NCI-H2171 treated with DMSO at 0.1 percent for 48 hours (cell line): Measurements from ENCODE around the gene ADCY6.
"Not testable (repeated sequence)": the region's sequence is repeated elsewhere in the genome, so short reads cannot be mapped to it uniquely, and the experiment has no call there.

Experiments
- DNase-seq: peaks from one replicate; lab custom pipeline; 2025; lab: John Stamatoyannopoulos, UW

Gene ADCY6

DNA sequence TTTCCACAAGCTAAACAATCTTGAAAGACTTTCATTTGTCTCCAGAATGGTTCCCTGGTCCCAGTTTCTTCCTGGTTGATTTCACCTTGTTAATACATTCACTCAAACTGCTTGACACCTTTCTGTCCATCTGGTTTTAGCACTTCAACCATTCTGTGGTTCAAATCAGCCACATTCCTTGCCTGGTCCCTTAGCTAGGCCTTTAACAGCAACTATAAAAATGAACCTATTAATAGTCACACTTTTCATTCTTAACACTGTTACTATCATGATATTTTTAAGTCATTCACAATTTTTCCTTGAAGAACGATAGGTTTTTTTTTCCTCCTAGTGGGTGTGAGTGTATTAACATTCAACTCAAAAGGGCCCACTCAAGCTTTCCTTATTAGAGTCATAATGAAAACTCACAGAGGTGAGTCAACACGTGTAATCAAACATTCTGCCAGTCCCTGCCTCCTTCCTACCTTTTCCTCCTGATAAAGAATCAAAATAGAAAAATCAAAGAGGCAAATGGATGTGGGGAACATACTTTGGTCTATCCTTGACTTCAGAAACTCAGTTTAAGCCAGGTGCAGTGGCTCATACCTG, 38.0 kb downstream of the ADCY6 start:
- no peak for DNase-seq

DNA sequence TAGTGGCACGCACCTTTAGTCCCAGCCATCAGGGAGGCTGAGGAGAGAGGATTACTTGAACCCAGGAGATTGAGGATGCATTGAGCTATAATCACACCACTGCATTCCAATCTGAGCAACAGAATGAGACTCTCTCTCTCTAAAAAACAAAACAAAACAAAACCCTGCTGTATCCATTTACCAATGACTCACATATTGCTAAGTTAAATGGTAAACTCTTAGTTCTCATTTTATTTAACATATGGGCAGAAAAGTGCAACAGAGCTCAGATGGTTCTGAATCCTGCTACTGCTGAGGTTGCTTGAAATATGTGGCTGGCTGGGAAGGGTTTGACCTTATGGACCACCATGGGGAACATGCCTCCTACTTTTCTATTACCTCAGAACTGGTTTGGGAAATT, 38.7 kb downstream of the ADCY6 start:
- DNase-seq: no peak

DNA sequence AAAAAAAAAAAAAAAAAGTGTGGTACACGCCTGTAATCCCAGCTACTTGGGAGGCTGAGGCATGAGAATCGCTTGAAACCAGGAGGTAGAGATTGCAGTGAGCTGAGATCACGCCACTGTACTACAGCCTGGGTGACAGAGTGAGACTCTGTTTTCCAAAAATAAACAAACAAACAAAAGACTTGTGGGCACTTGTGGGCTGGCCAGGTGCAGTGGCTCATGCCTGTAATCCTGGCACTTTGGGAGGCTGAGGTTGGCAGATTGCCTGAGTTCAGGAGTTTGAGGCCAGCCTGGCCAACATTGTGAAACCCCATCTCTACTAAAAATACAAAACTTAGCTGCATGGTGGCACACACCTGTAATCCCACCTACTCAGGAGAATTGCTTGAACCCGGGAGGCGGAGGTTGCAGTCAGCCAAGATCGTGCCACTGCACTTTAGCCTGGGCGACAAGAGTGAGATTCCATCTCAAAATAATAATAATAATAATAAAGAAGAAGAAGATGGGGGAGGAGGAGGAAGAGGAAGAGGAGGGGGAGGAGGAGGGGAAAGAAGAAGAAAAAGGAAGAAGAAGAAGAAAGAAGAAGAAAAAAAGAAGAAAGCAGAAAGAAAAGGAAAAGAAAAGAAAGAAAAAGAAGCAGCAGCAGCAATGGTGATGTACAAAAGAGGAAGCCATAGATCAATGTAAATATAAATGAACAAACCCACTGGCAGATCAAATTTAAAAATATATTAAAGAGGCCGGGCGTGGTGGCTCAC, 44.5 kb downstream of the ADCY6 start:
- no peak for DNase-seq

DNA sequence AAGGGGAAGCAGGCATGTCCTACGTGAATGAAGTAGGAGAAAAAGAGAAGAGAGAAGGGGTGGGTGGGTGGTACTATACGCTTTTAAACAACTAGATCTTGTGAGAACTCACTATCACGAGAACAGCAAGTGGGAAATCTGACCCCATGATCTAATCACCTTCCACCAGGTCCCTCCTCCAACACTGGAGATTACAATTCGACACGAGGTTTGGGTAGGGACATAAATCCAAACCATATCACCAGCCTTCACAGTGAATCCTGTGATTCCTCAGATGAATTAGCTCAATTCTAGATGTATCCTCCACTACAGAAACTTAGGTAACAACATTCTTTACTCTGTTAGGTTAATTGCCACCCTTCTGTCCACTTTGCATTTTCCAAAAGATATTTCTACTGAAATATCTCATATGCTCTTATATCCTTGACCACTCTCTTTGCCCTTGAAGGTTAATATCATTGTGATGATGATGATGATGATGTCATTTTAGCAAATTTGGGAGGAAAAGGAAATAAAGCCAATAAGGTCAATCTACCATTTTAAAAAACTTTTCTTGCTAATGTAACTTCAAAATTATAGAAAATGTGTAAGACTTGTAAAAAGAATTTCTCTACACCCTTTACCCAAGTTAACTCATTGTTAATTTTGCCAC, 49.1 kb downstream of the ADCY6 start:
- no peak for DNase-seq

DNA sequence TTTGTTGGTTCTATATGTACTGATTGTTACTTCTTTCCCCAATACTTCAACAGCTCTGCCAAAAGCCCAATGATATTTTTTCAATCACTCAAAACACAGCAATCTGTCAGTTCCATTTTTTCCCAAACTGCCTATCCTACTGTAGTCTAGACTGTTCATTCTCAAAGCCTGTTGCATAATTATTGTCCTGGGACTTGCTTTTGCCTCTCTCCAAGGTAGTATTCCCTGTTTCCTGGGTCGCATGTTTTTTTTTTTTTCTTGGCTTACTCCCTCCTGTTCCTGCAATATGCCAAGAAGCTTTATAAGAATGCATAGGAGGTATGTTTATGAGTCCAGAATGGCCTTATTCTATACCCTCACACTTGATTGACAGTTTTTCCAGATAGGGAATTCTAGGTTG, 52.4 kb downstream of the ADCY6 start:
- DNase-seq: no peak

DNA sequence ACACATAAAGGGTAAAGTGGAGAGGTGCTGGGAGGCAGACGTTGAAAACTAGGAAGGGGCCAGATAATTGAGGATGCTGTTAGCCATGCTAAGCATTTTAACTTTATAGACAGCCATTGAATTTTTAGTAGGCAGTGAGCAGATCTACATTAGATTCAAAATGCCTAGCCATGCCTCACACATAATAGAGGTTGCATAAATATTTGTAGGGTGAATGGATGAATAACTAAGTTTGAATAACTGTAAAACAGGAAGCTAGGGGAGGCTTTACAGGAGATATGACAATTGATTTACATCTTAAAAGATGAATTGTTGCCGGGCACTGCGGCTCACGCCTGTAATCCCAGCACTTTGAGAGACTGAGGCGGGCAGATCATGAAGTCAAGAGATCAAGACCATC, 60.1 kb downstream of the ADCY6 start:
- no peak for DNase-seq

DNA sequence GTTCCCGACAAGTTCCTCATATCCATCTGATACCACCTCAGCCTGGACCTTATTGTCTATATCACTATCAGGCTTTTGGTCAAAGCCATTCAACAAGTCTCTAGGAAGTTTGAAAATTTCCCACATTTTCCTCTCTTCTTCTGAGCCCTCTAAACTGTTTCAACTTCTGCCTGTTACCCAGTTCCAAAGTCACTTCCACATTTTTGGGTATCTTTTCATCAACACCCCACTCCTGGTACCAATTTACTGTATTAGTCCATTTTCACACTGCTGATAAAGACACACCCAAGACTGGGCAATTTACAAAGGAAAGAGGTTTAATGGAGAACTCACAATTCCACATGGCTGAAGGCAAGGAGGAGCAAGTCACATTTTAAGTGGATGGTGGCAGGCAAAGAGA, 68.2 kb downstream of the ADCY6 start:
- not testable (repeated sequence) for DNase-seq

DNA sequence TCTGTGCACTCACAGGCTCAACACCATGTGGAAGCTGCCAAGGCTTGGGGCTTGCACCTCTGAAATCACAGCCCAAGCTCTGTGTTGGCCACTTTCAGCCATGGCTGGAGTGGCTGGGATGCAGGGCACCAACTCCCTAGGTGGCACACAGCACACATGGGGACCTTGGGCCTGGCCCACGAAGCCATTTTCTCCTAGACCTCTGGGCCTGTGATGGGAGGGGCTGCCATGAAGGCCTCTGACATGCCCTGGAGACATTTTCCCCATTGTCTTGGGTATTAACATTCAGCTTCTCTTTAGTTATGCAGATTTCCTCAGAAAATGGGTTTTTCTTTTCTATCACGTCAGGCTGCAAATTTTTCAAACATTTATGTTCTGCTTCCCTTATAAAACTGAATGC, 68.7 kb downstream of the ADCY6 start:
- not testable (repeated sequence) for DNase-seq

DNA sequence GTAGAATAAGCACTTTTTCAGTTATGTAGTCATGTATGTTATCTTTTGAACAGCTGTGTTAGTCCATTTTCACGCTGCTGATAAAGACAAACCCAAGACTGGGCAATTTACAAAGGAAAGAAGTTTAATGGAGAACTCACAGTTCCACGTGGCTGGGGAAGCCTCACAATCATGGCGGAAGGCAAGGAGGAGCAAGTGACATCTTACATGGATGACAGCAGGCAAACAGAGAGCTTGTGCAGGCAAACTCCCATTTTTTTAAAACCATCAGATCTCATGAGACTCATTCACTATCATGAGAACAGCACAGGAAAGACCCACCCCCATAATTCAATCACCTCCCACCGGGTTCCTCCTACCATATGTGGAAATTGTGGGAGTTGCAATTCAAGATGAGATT, 69.9 kb downstream of the ADCY6 start:
- DNase-seq: not testable (repeated sequence)

DNA sequence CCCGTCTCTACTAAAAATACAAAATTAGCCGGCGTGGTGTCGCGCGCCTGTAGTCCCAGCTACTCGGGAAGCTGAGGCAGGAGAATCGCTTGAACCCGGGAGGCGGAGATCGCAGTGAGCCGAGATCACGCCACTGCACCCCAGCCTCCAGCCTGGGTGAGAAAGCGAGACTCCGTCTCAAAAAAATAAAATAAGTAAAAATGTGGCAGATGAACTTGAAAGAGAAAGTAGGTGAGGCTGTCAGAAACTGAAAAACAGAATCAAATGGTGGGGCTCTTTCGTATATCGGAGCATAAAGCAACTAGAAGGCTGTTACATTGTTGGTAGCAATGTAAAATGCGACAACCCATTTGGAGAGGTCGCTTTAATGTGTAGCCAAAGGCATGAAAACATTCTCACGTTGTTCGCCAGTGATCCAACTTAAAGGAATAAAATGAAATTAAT, 71.6 kb downstream of the ADCY6 start:
- DNase-seq: peak; percentile 18

DNA sequence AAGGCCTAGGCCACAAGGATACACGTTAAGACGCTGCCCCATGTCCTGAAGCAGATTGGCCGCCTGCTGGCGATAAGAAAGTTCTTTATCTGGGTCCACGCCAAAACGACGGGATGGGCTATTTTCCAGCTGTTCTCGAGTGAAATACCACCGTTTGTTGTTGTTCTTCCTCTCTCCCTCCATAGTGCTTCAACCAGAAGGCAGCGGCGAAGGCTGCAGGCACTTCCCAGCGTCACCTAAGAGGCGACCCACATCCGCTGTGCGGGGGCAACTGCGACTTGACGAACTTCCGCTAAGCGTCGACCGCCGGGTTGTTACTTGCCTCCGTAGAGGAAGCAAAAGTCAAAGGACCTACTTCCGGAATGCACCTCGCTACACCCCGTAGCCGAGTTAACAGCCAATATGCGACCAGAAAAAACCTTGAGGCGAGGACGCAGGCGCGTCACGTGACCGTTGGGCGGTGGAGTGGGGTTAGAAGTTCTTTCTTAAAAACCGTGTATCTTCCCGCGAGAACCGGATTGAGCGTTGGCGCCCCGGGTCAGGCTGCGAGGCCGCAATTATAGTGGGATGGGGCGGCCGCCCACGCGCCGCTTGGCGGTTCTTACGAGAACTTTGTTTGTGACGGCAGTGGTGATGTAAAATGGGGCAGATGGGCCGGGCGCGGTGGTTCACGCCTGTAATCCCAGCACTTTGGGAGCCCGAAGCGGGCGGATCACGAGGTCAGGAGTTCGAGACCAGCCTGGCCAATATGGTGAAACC, 72.2 kb downstream of the ADCY6 start, which contains the start of gene CCNT1:
CCNT1 (minus strand) TSS at position 215 of the 759 bp plus-strand sequence; CDS start at position 183, 32 bp downstream.
- peak; percentile 99 for DNase-seq
